H9 (cell line): ENCODE results near the gene ZNF846. TPM values are rescaled to one million over a fixed set of nuclear protein-coding genes. Genes with fewer than 3 reads are reported as not detected.

ENCODE experiments used
- DNase-seq: peaks from one replicate; pipeline ENCODE4 v3.0.0-alpha.2; 2017
- H2AFZ ChIP-seq: one replicate; pipeline ENCODE4 v1.6.1; 2013; ENCODE audit warnings: mild to moderate bottlenecking, low read length, control low read depth, moderate library complexity
- H2AK5ac ChIP-seq: 2 replicates; pipeline ENCODE4 v1.6.1; 2013; ENCODE audit warnings: low read length, control low read depth, mixed read lengths; ENCODE audit not compliant: insufficient read length
- H2BK120ac ChIP-seq: one replicate; pipeline ENCODE4 v1.6.1; 2013; ENCODE audit warnings: low read depth, mild to moderate bottlenecking, low read length, control low read depth, inconsistent platforms; ENCODE audit not compliant: poor library complexity, severe bottlenecking
- H2BK12ac ChIP-seq: 2 replicates; pipeline ENCODE4 v1.6.1; 2013; ENCODE audit warnings: low read length, control low read depth, mixed read lengths, low read depth; ENCODE audit not compliant: insufficient read length
- H2BK15ac ChIP-seq: 2 replicates; pipeline ENCODE4 v1.6.1; 2013; ENCODE audit warnings: low read depth, low read length, control low read depth
- H2BK20ac ChIP-seq: one replicate; pipeline ENCODE4 v1.6.1; 2013; ENCODE audit warnings: low read depth, mild to moderate bottlenecking, low read length, control low read depth, inconsistent platforms; ENCODE audit not compliant: poor library complexity, severe bottlenecking
- H2BK5ac ChIP-seq: 2 replicates; pipeline ENCODE4 v1.6.1; 2013; ENCODE audit warnings: low read length, control low read depth, mixed read lengths; ENCODE audit not compliant: insufficient read length
- H3K14ac ChIP-seq: 2 replicates; pipeline ENCODE4 v1.6.1; 2013; ENCODE audit warnings: low read length, control low read depth; ENCODE audit not compliant: insufficient read depth
- H3K18ac ChIP-seq: 2 replicates; pipeline ENCODE4 v1.6.1; 2013; ENCODE audit warnings: low read depth, mild to moderate bottlenecking, mixed read lengths, low read length, control low read depth; ENCODE audit not compliant: insufficient read length
- H3K23ac ChIP-seq: 2 replicates; pipeline ENCODE4 v1.6.1; 2013; ENCODE audit warnings: low read length, control low read depth, mixed read lengths, low read depth; ENCODE audit not compliant: insufficient read length
- H3K23me2 ChIP-seq: 2 replicates; pipeline ENCODE4 v1.6.1; 2013; ENCODE audit warnings: low read depth, mild to moderate bottlenecking, mixed read lengths, low read length, control low read depth; ENCODE audit not compliant: insufficient read length, poor library complexity, severe bottlenecking
- H3K27ac ChIP-seq: 2 replicates; pipeline ENCODE4 v1.5.1; 2013; ENCODE audit warnings: low read length, control low read depth, mixed read lengths, low read depth; ENCODE audit not compliant: insufficient read length
- H3K27me3 ChIP-seq: 2 replicates; pipeline ENCODE4 v1.6.1; 2013; ENCODE audit warnings: low read length, control low read depth, inconsistent platforms; ENCODE audit not compliant: insufficient read depth
- H3K4ac ChIP-seq: 2 replicates; pipeline ENCODE4 v1.6.1; 2013; ENCODE audit warnings: low read depth, mild to moderate bottlenecking, control low read depth, inconsistent platforms, low read length, moderate library complexity
- H3K4me1 ChIP-seq: 2 replicates; pipeline ENCODE4 v1.6.1; 2013; ENCODE audit warnings: low read length, control low read depth, inconsistent platforms; ENCODE audit not compliant: insufficient read depth
- H3K4me2 ChIP-seq: 2 replicates; pipeline ENCODE4 v1.6.1; 2013; ENCODE audit warnings: low read length, control low read depth, mixed read lengths; ENCODE audit not compliant: insufficient read length, insufficient read depth
- H3K56ac ChIP-seq: 2 replicates; pipeline ENCODE4 v1.6.1; 2013; ENCODE audit warnings: low read depth, mild to moderate bottlenecking, mixed read lengths, low read length, control low read depth; ENCODE audit not compliant: insufficient read length
- H3K79me1 ChIP-seq: 2 replicates; pipeline ENCODE4 v1.6.1; 2013; ENCODE audit warnings: low read depth, mild to moderate bottlenecking, moderate library complexity, low read length, control low read depth, inconsistent platforms; ENCODE audit not compliant: insufficient read depth, poor library complexity, severe bottlenecking
- H3K79me2 ChIP-seq: 2 replicates; pipeline ENCODE4 v1.6.1; 2013; ENCODE audit warnings: low read length, control low read depth, inconsistent platforms; ENCODE audit not compliant: insufficient read depth
- H3K9ac ChIP-seq: 2 replicates; pipeline ENCODE4 v1.6.1; 2013; ENCODE audit warnings: low read length, control low read depth, mixed read lengths; ENCODE audit not compliant: insufficient read length; ENCODE audit errors: extremely low read depth
- H3K9me3 ChIP-seq: one replicate; pipeline ENCODE4 v1.6.1; 2013; ENCODE audit warnings: low read depth, low read length, inconsistent platforms; ENCODE audit not compliant: control insufficient read depth
- H3T11ph ChIP-seq: one replicate; pipeline ENCODE4 v1.6.1; 2013; ENCODE audit warnings: mild to moderate bottlenecking, low read length, control low read depth, inconsistent platforms
- H4K20me1 ChIP-seq: one replicate; pipeline ENCODE4 v1.6.1; 2013; ENCODE audit not compliant: control insufficient read depth, insufficient read length, insufficient read depth
- H4K5ac ChIP-seq: 2 replicates; pipeline ENCODE4 v1.6.1; 2013; ENCODE audit warnings: low read depth, mild to moderate bottlenecking, mixed read lengths, low read length, control low read depth; ENCODE audit not compliant: insufficient read length
- H4K8ac ChIP-seq: replicated peaks from 2 replicates; pipeline ENCODE4 v1.6.1; 2013; ENCODE audit warnings: low read length, control low read depth, mixed read lengths, low read depth; ENCODE audit not compliant: insufficient read length
- H4K91ac ChIP-seq: 2 replicates; pipeline ENCODE4 v1.6.1; 2013; ENCODE audit warnings: low read depth, mild to moderate bottlenecking, moderate library complexity, mixed read lengths, low read length, control low read depth; ENCODE audit not compliant: insufficient read length
- H3K27ac Mint-ChIP-seq, 3 experiments: 2 replicates in 2 of 3; 3 replicates in 1 of 3; pipeline ENCODE4 v1.8.0; 2020 to 2021; ENCODE audit warnings: mixed read lengths in 3 of 3, mild to moderate bottlenecking in 1 of 3, moderate library complexity in 1 of 3
- H3K27me3 Mint-ChIP-seq: 2 replicates; pipeline ENCODE4 v1.8.0; 2021; ENCODE audit warnings: low read depth, mild to moderate bottlenecking, moderate library complexity, mixed read lengths
- H3K36me3 Mint-ChIP-seq, 3 experiments: 2 replicates in 2 of 3; 3 replicates in 1 of 3; pipeline ENCODE4 v1.8.0; 2020 to 2021; ENCODE audit warnings: low read depth in 3 of 3, mixed read lengths in 3 of 3; ENCODE audit not compliant: insufficient read depth in 1 of 3
- H3K4me1 Mint-ChIP-seq, 2 experiments: 2 replicates each; pipeline ENCODE4 v1.8.0; 2020; ENCODE audit warnings: mixed read lengths in 2 of 2
- H3K4me3 Mint-ChIP-seq, 2 experiments: 2 replicates in 1 of 2; 3 replicates in 1 of 2; pipeline ENCODE4 v1.8.0; 2020 to 2021; ENCODE audit warnings: mild to moderate bottlenecking in 2 of 2, mixed read lengths in 2 of 2, moderate library complexity in 1 of 2
- H3K9me3 Mint-ChIP-seq, 2 experiments: 2 replicates in 1 of 2; 3 replicates in 1 of 2; pipeline ENCODE4 v1.8.0; 2020; ENCODE audit warnings: mild to moderate bottlenecking in 2 of 2, mixed read lengths in 2 of 2, moderate library complexity in 1 of 2
- WGBS: extraction: QIAGEN DNeasy Blood & Tissue Kit; methylation state at CpG from one replicate; pipeline ENCODE4 v1.1.7; 2013; ENCODE audit warnings: missing lambda C conversion rate, low lambda C conversion rate, mixed read lengths; ENCODE audit not compliant: insufficient read length; ENCODE audit errors: extremely low coverage; 5-methylcytosine and 5-hydroxymethylcytosine counted together
- total RNA-seq: library from RNA; stranded (reverse); gene quantifications from 2 replicates; pipeline ENCODE4 v1.2.1, GENCODE V29; 2021
- TF ChIP-seq, protein P1 (sequence below): fragments of 200-600 bp; sonication (generic); conservative IDR thresholded peaks from 3 replicates; pipeline ENCODE4 v1.8.0; 2021; ENCODE audit warnings: antibody characterized with exemption, mild to moderate bottlenecking

Gene ZNF846
- total RNA-seq, 1 experiment from 2014 or later, result 9.2 TPM

DNA sequence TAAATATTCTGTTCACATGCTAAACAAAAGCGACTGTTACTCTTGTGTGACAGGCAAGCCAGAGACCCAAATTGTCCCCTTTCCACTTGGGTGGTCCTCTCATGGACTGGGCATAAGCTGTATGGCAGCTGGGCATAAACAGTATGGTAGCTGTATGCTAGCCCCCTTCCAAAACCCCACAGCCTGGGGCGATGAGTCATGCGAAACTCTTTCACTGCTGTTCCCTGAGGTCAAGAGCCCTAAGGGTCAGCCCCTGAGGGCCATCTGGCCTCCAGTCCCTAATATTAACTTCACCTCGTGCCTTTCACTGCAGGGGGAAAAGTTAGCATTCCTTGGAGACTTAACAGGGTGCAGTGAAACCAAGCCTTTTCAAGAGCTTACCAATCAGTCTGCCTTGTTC is 48.0 kb downstream of the ZNF846 start:
- H2AFZ ChIP-seq, result no peak overlapping the region
- no peaks in the 10 kb centered on the region; the same call in 1 of the 2 replicates for H3K27me3 Mint-ChIP-seq
- no peak overlapping the region for H3K9ac ChIP-seq
- no peak overlapping the region for H2BK20ac ChIP-seq
- H2AK5ac ChIP-seq, result no peak overlapping the region
- H3K14ac ChIP-seq, result no peak overlapping the region
- H3K4ac ChIP-seq, result no peak overlapping the region
- no peaks in the 10 kb centered on the region for H3K79me1 ChIP-seq
- H3K18ac ChIP-seq, result no peak overlapping the region
- no peak overlapping the region for H4K91ac ChIP-seq
- no peak overlapping the region for H3K23ac ChIP-seq
- H3K9me3 Mint-ChIP-seq, result peaks cover 52 to 76% of the 10 kb centered on the region in 2 experiments
- H3K27ac Mint-ChIP-seq, result no peak overlapping the region
- no peak overlapping the region for H4K5ac ChIP-seq
- peaks cover 0 to 10% (median 7%) of the 10 kb centered on the region in 3 experiments; a peak in 3 of 7 replicates for H3K36me3 Mint-ChIP-seq
- DNase-seq, result no peak
- no peak overlapping the region for H3T11ph ChIP-seq
- H3K4me1 ChIP-seq, result no peaks in the 10 kb centered on the region; the same call in 1 of the 2 replicates
- H3K4me3 Mint-ChIP-seq, result no peak overlapping the region
- H3K9me3 ChIP-seq, result peaks cover 8% of the 10 kb centered on the region
- H3K27ac ChIP-seq, result no peak overlapping the region
- no peak overlapping the region for H2BK5ac ChIP-seq
- H2BK15ac ChIP-seq, result no peak overlapping the region
- H2BK120ac ChIP-seq, result no peak overlapping the region
- H3K79me2 ChIP-seq, result no peaks in the 10 kb centered on the region
- H3K4me1 Mint-ChIP-seq, result peaks cover 14 to 24% of the 10 kb centered on the region in 2 experiments
- no peak overlapping the region for H3K4me2 ChIP-seq
- TF ChIP-seq, protein P1, sequence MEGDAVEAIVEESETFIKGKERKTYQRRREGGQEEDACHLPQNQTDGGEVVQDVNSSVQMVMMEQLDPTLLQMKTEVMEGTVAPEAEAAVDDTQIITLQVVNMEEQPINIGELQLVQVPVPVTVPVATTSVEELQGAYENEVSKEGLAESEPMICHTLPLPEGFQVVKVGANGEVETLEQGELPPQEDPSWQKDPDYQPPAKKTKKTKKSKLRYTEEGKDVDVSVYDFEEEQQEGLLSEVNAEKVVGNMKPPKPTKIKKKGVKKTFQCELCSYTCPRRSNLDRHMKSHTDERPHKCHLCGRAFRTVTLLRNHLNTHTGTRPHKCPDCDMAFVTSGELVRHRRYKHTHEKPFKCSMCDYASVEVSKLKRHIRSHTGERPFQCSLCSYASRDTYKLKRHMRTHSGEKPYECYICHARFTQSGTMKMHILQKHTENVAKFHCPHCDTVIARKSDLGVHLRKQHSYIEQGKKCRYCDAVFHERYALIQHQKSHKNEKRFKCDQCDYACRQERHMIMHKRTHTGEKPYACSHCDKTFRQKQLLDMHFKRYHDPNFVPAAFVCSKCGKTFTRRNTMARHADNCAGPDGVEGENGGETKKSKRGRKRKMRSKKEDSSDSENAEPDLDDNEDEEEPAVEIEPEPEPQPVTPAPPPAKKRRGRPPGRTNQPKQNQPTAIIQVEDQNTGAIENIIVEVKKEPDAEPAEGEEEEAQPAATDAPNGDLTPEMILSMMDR, result no peak
- no peak overlapping the region for H4K8ac ChIP-seq
- WGBS, result no CpG with 5 or more reads among the region's 4 CpGs
- no peaks in the 10 kb centered on the region for H3K27me3 ChIP-seq
- no peak overlapping the region for H2BK12ac ChIP-seq
- H4K20me1 ChIP-seq, result no peaks in the 10 kb centered on the region
- no peak overlapping the region for H3K56ac ChIP-seq
- H3K23me2 ChIP-seq, result no peaks in the 10 kb centered on the region
